SIG-M5 treated with dmso at 0.1 percent for 504 hours (cell line): Measurements from ENCODE around the gene QPRT.
"Not testable (repeated sequence)": the region's sequence is repeated elsewhere in the genome, so short reads cannot be mapped to it uniquely, and the experiment has no call there.

ENCODE experiments used
- DNase-seq: peaks from one replicate; lab custom pipeline; 2025; ENCODE audit not compliant: unreplicated experiment; lab: John Stamatoyannopoulos, UW

QPRT gene

GRCh38 chr16:29662729-29663015 lies 16.3 kb upstream of the QPRT start:
- peak; percentile 87 for DNase-seq

GRCh38 chr16:29663016-29663806 lies 15.8 kb upstream of the QPRT start, which contains the start of gene SPN:
TSS of gene SPN (plus strand) at chr16:29663247. CDS start at chr16:29663729, 482 bp downstream.
- peak; percentile 75 for DNase-seq

GRCh38 chr16:29663807-29664090 lies 15.2 kb upstream of the QPRT start:
- no peak for DNase-seq

- no peak for DNase-seq
These were observed 14.7 kb upstream of the QPRT start for GRCh38 chr16:29664091-29664921.

GRCh38 chr16:29665294-29666077 lies 13.5 kb upstream of the QPRT start:
- DNase-seq: no peak

GRCh38 chr16:29667322-29667610 lies 11.7 kb upstream of the QPRT start:
- not testable (repeated sequence) for DNase-seq

GRCh38 chr16:29667755-29668154 lies 11.2 kb upstream of the QPRT start:
- no peak for DNase-seq

GRCh38 chr16:29668267-29668666 lies 10.7 kb upstream of the QPRT start:
- no peak for DNase-seq

GRCh38 chr16:29673501-29673900 lies 5.5 kb upstream of the QPRT start:
- no peak for DNase-seq

GRCh38 chr16:29674188-29674587 lies 4.8 kb upstream of the QPRT start:
- DNase-seq: peak; percentile 36

GRCh38 chr16:29675811-29676643 lies 3.0 kb upstream of the QPRT start:
- DNase-seq: peak; percentile 80

GRCh38 chr16:29676989-29677785 lies 1.8 kb upstream of the QPRT start:
- DNase-seq: no peak

GRCh38 chr16:29680180-29680598 lies 1.2 kb downstream of the QPRT start:
- no peak for DNase-seq

- DNase-seq: no peak
These were observed 4.6 kb downstream of the QPRT start for GRCh38 chr16:29683543-29684090.

- no peak for DNase-seq
These were observed 5.7 kb downstream of the QPRT start for GRCh38 chr16:29684679-29685078.

GRCh38 chr16:29686740-29687332 lies 7.9 kb downstream of the QPRT start:
- DNase-seq: no peak

GRCh38 chr16:29687755-29688154 lies 8.8 kb downstream of the QPRT start:
- DNase-seq: no peak

GRCh38 chr16:29688172-29688571 lies 9.2 kb downstream of the QPRT start:
- no peak for DNase-seq

- DNase-seq: not testable (repeated sequence)
These were observed 10.7 kb downstream of the QPRT start for GRCh38 chr16:29689490-29690351.
